ENCODE measurements around the gene HSFX3. TPM values are rescaled to one million over a fixed set of nuclear protein-coding genes. Genes with fewer than 3 reads are reported as not detected.
"Not testable (repeated sequence)": the region's sequence is repeated elsewhere in the genome, so short reads cannot be mapped to it uniquely, and the experiment has no call there.

The HSFX3 gene
- total RNA-seq = not detected in 2 replicates

GRCh38 chrX:149549701-149550100 lies at the start of gene HSFX3:
Gene HSFX3, minus strand, starts transcription at chrX:149549924. Its CDS starts 72 bp downstream, at chrX:149549852.
- not testable (repeated sequence) for DNase-seq (ENCODE audit: low read depth, low spot score)

- not testable (repeated sequence) for DNase-seq (ENCODE audit: low read depth, low spot score)
Measured at GRCh38 chrX:149598603-149599002, 48.9 kb upstream of the HSFX3 start.

GRCh38 chrX:149595943-149596342 lies 46.2 kb upstream of the HSFX3 start:
- not testable (repeated sequence) for DNase-seq (ENCODE audit: low read depth, low spot score)

GRCh38 chrX:149595214-149595613 lies 45.5 kb upstream of the HSFX3 start, which contains the start of gene HSFX2:
Gene HSFX2, minus strand, starts transcription at chrX:149595314. Its CDS starts 614 bp downstream, at chrX:149594700.
- DNase-seq (ENCODE audit: low read depth, low spot score) = not testable (repeated sequence)

- DNase-seq (ENCODE audit: low read depth, low spot score) = not testable (repeated sequence)
Measured at GRCh38 chrX:149590993-149591392, 41.3 kb upstream of the HSFX3 start.

- not testable (repeated sequence) for DNase-seq (ENCODE audit: low read depth, low spot score)
Measured at GRCh38 chrX:149587359-149587758, 37.6 kb upstream of the HSFX3 start, which contains the start of gene MAGEA9B. Gene MAGEA9B, minus strand, starts transcription at chrX:149587459. Its CDS starts 4,280 bp downstream, at chrX:149583179.

GRCh38 chrX:149585631-149586030 lies 35.9 kb upstream of the HSFX3 start:
- DNase-seq (ENCODE audit: low read depth, low spot score) = not testable (repeated sequence)

GRCh38 chrX:149573456-149573855 lies 23.7 kb upstream of the HSFX3 start:
- DNase-seq (ENCODE audit: low read depth, low spot score) = not testable (repeated sequence)

- DNase-seq (ENCODE audit: low read depth, low spot score) = no peak
Measured at GRCh38 chrX:149572743-149573142, 23.0 kb upstream of the HSFX3 start.

GRCh38 chrX:149571770-149572169 lies 22.0 kb upstream of the HSFX3 start:
- no peak for DNase-seq (ENCODE audit: low read depth, low spot score)

GRCh38 chrX:149570668-149571067 lies 20.9 kb upstream of the HSFX3 start:
- no peak for DNase-seq (ENCODE audit: low read depth, low spot score)

GRCh38 chrX:149569770-149570169 lies 20.0 kb upstream of the HSFX3 start:
- no peak for DNase-seq (ENCODE audit: low read depth, low spot score)

- DNase-seq (ENCODE audit: low read depth, low spot score) = no peak
Measured at GRCh38 chrX:149568701-149569296, 19.1 kb upstream of the HSFX3 start.

- no peak for DNase-seq (ENCODE audit: low read depth, low spot score)
Measured at GRCh38 chrX:149567621-149568417, 18.1 kb upstream of the HSFX3 start.

- DNase-seq (ENCODE audit: low read depth, low spot score) = no peak
Measured at GRCh38 chrX:149563359-149563758, 13.6 kb upstream of the HSFX3 start.

GRCh38 chrX:149555251-149555650 lies 5.5 kb upstream of the HSFX3 start:
- not testable (repeated sequence) for DNase-seq (ENCODE audit: low read depth, low spot score)

GRCh38 chrX:149551939-149552248 lies 2.2 kb upstream of the HSFX3 start:
- not testable (repeated sequence) for DNase-seq (ENCODE audit: low read depth, low spot score)

- not testable (repeated sequence) for DNase-seq (ENCODE audit: low read depth, low spot score)
Measured at GRCh38 chrX:149551245-149551938, 1.7 kb upstream of the HSFX3 start.

- not testable (repeated sequence) for DNase-seq (ENCODE audit: low read depth, low spot score)
Measured at GRCh38 chrX:149550454-149550853, 730 bp upstream of the HSFX3 start.

GRCh38 chrX:149547782-149548181 lies 1.9 kb downstream of the HSFX3 start:
- DNase-seq (ENCODE audit: low read depth, low spot score) = not testable (repeated sequence)

- not testable (repeated sequence) for DNase-seq (ENCODE audit: low read depth, low spot score)
Measured at GRCh38 chrX:149546962-149547361, 2.8 kb downstream of the HSFX3 start.
